Omental fat pad (tissue), 4 donors: ENCODE measurements around the gene ZNF722. TPM values are rescaled to one million over a fixed set of nuclear protein-coding genes. Genes with fewer than 3 reads are reported as not detected.

Experiments used
- ATAC-seq: fragments of 150-250 bp; one replicate; pipeline ENCODE4 v1.9.1; 2016; ENCODE audit warnings: mild to moderate bottlenecking, moderate library complexity; ENCODE audit not compliant: low FRiP score
- DNase-seq: peaks from one replicate; pipeline ENCODE4 v3.0.0-alpha.2; 2019; ENCODE audit warnings: low spot score
- small RNA-seq: library from RNA; depleted of rRNA; stranded (forward); fragments of <200 nt; gene quantifications from one replicate; pipeline ENCODE3, GENCODE V24; 2016
- total RNA-seq, 4 donors: library from RNA; depleted of rRNA; stranded (reverse); fragments of >200 nt; gene quantifications; one replicate each; pipeline ENCODE4 v1.1.0, GENCODE V29; 2016
- TF ChIP-seq, protein P1 (sequence below), 3 donors: fragments of 450-650 bp; IDR thresholded peaks; one replicate each; pipeline ENCODE4 v1.5.1; 2016 to 2017; ENCODE audit warnings: antibody characterized with exemption in 3 of 3, mild to moderate bottlenecking in 3 of 3, moderate library complexity in 2 of 3

ZNF722 gene
- total RNA-seq, 4 donors from 2014 or later = not detected

DNA sequence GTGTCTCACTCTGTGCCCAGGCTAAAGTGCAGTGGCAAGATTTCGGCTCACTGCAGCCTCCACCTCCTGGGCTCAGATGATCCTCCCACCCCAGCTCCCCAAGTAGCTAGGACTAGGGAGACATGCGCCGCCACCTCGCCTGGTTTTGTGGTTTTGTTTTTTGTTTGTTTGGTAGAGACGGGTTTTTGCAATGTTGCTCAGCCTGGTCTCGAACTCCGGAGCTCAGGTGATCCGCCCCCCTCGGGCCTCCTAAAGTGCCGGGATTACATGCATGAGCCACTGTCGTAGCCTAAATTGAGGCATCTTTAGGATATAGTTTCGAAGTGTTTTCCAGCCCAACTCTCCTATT lies 47.4 kb downstream of the ZNF722 start:
- no peak for DNase-seq
- ATAC-seq = no peak
- TF ChIP-seq, protein P1, sequence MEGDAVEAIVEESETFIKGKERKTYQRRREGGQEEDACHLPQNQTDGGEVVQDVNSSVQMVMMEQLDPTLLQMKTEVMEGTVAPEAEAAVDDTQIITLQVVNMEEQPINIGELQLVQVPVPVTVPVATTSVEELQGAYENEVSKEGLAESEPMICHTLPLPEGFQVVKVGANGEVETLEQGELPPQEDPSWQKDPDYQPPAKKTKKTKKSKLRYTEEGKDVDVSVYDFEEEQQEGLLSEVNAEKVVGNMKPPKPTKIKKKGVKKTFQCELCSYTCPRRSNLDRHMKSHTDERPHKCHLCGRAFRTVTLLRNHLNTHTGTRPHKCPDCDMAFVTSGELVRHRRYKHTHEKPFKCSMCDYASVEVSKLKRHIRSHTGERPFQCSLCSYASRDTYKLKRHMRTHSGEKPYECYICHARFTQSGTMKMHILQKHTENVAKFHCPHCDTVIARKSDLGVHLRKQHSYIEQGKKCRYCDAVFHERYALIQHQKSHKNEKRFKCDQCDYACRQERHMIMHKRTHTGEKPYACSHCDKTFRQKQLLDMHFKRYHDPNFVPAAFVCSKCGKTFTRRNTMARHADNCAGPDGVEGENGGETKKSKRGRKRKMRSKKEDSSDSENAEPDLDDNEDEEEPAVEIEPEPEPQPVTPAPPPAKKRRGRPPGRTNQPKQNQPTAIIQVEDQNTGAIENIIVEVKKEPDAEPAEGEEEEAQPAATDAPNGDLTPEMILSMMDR (IDR thresholded peaks at IDR 0.05) = no peak

Small RNAs within 50 kb of the gene (small RNA-seq; reads per million reads assigned to genes)
- not detected for gene AC092634.1
- not detected for gene AC092634.7
- gene VN1R36P = not detected

Other genes starting within 250 kb of the ZNF722 start
- 1 to 10 TPM in 3 of 4 donors, under 1 TPM in 1; 0.96 to 7.7 (median 2.7) TPM for gene ZNF727, start 46.6 kb downstream of the ZNF722 start, total RNA-seq
- gene ZNF735, start 208.4 kb downstream of the ZNF722 start, total RNA-seq = not detected
- not detected for gene ZNF679, start 229.6 kb downstream of the ZNF722 start, total RNA-seq